Adrenal gland (tissue), 12 donors: ENCODE measurements around the gene ANAPC16. TPM values are rescaled to one million over a fixed set of nuclear protein-coding genes. Genes with fewer than 3 reads are reported as not detected.

Source experiments
- DNase-seq, 7 donors: peaks; one replicate each; pipeline ENCODE4 v3.0.0-alpha.2; 2019 to 2020
- H3K27ac ChIP-seq, 5 donors: fragments of 200-600 bp; sonication (generic) in 4 of 5; 1 replicate in 3 of 5; 2 replicates in 2 of 5; pipeline versions ENCODE4 v1.5.1 to v1.8.0; 2016 to 2020; ENCODE audit warnings: mild to moderate bottlenecking in 1 of 5
- H3K27me3 ChIP-seq: fragments of 200-600 bp; 2 replicates; pipeline ENCODE4 v1.8.0; 2021
- H3K36me3 ChIP-seq, 2 donors: fragments of 200-600 bp; replicated peaks in 1 of 2; 1 replicate in 1 of 2; 2 replicates in 1 of 2; pipeline versions ENCODE4 v1.5.1 to v1.8.0; 2018 to 2022
- H3K4me1 ChIP-seq, 2 donors: fragments of 200-600 bp; replicated peaks in 1 of 2; 1 replicate in 1 of 2; 2 replicates in 1 of 2; pipeline versions ENCODE4 v1.5.1 to v1.8.0; 2018 to 2021
- H3K4me3 ChIP-seq, 4 donors: fragments of 200-600 bp; sonication (generic) in 3 of 4; one replicate each; pipeline ENCODE4 v1.5.1; 2016 to 2018
- H3K9me3 ChIP-seq, 3 donors: fragments of 200-600 bp; sonication (generic) in 1 of 3; replicated peaks in 1 of 3; 1 replicate in 2 of 3; 2 replicates in 1 of 3; pipeline versions ENCODE4 v1.5.1 to v1.8.0; 2016 to 2021
- CTCF ChIP-seq, 6 experiments: fragments of 450-650 bp in 4 of 6; fragments of 200-600 bp in 2 of 6; sonication (generic) in 1 of 6; IDR thresholded peaks; 1 replicate in 5 of 6; 2 replicates in 1 of 6; pipeline versions ENCODE4 v1.5.1 to v1.8.0; 2016 to 2021; ENCODE audit warnings: antibody characterized with exemption in 6 of 6, mild to moderate bottlenecking in 2 of 6, moderate library complexity in 1 of 6
- POLR2A ChIP-seq, 2 donors: fragments of 450-650 bp; IDR thresholded peaks; one replicate each; pipeline ENCODE4 v1.6.1; 2017; ENCODE audit warnings: antibody characterized with exemption in 2 of 2, mild to moderate bottlenecking in 2 of 2, moderate library complexity in 1 of 2
- WGBS, 4 donors: extraction: QIAGEN DNeasy Blood & Tissue Kit in 2 of 4; methylation state at CpG; one replicate each; pipeline versions ENCODE4 v1.1.5 to v1.1.7; 2013 to 2017; 5-methylcytosine and 5-hydroxymethylcytosine counted together
- intact Hi-C, 2 donors: fragments of 100-400 bp; cut with DNase I; formaldehyde crosslinking; loops; one replicate each; pipeline versions ENCODE4 v1.14.1 to v1.15.0; 2022 to 2023
- polyA plus RNA-seq, 3 donors: library from polyadenylated mRNA; stranded (reverse); fragments of 200-250 nt in 2 of 3; fragments of 350-450 nt in 1 of 3; fragmentation: Illumina TruSeq in 1 of 3; extraction: RNeasy Lipid Tissue Mini Kit (QIAGEN cat#74804) in 1 of 3; gene quantifications; one replicate each; pipeline ENCODE4 v1.2.3, GENCODE V29; 2013 to 2014
- total RNA-seq, 9 donors: library from RNA; depleted of rRNA in 4 of 9; stranded (reverse); fragments of >200 nt in 4 of 9; fragments of 120-200 nt in 1 of 9; fragmentation: NEBNext Ultra II Directional in 1 of 9; extraction: Animal tissue kit (Norgen Biotek cat#: 25700) in 1 of 9; gene quantifications; one replicate each; pipeline versions ENCODE4 v1.1.0 to v1.2.4, GENCODE V29; 2013 to 2023
- donor health status: healthy with polysubstance abuse.
- donor health status: Bipolar disorder and iron deficiency.
- donor health status: DM: yes; HTN: yes; CAD: no.
- donor health status: DM: no; HTN: no; CAD: no.
- donor health status: DM: no; HTN: no; CAD: no.
- donor health status: DM: yes; HTN: yes; CAD: no.

ANAPC16 gene
- total and polyA plus RNA-seq, 12 donors: 69.1 to 186 (median 139) TPM

GRCh38 chr10:72177454-72177853 lies 38.4 kb upstream of the ANAPC16 start:
- Histone ChIP-seq H3K9me3 (no peaks in the 10 kb centered on the region), H3K36me3 (peaks cover 0 to 17% of the 10 kb centered on the region in 2 donors), H3K4me1 (peaks cover 16 to 32% of the 10 kb centered on the region in 2 donors), H3K4me3 (no peak overlapping the region), H3K27ac (no peak overlapping the region), H3K27me3 (no peaks in the 10 kb centered on the region)
- no peak for DNase-seq
- intact Hi-C loops: no loop called here
- TF ChIP-seq CTCF (IDR thresholded peaks at IDR 0.05) (no peak), POLR2A (IDR thresholded peaks at IDR 0.05) (no peak)
- 89 to 97% (median 91%) methylated on average over 2 of the region's 2 CpGs for WGBS, 4 donors

- Histone ChIP-seq H3K36me3 (peaks cover 0 to 8% of the 10 kb centered on the region in 2 donors), H3K27ac (no peak overlapping the region), H3K27me3 (no peaks in the 10 kb centered on the region), H3K4me3 (no peak overlapping the region), H3K9me3 (peaks cover 0 to 5% (median 0%) of the 10 kb centered on the region in 3 donors), H3K4me1 (peaks cover 0 to 16% of the 10 kb centered on the region in 2 donors)
- intact Hi-C loops: no loop called here
- DNase-seq: no peak
- 90 to 100% (median 98%) methylated on average over 2 of the region's 2 CpGs for WGBS, 4 donors
- TF ChIP-seq POLR2A (IDR thresholded peaks at IDR 0.05) (no peak), CTCF (IDR thresholded peaks at IDR 0.05) (no peak)
Observed at GRCh38 chr10:72184156-72184555, 31.7 kb upstream of the ANAPC16 start.

DNA sequence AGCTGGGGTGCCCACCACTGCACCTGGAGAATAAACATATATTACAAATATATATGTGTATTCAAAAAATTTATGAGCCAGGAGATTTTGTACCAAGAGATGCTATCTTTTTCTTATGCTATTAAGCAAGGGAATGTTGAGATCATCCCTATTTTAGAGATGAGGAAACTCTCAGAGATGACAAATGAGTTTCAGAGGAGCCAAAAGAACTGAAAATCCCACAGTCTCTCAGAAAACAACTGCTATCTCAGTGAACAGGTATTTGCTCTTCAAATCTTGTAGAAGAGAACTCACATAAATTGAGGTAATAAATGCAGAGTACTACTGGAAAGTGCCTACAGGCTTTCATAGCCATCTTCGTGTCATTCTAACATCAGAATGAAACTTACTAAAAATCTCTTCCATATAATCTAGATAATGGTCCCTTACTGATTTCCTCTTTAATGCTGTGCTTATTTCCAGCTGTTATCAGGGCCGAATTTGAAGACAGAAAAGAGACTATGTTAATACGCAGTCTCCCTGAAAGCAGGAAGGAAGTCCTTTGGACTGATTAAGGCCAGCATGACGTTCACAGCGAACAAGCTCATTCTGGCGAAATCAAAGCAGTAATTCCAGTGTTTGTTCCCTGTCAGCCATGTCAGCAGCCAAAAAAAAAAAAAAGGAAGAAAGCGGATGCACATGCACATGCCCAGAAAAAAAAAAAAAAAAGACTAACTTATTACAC lies 29.4 kb upstream of the ANAPC16 start:
- no peaks in the 10 kb centered on the region for H3K27me3 ChIP-seq
- 57 to 64% (median 62%) methylated on average over 6 to 7 of the region's 7 CpGs for WGBS, 4 donors
- intact Hi-C loops: no loop called here
- peak in 5 of 7 donors; percentile 17 to 73 (median 60) for DNase-seq
- H3K4me3 ChIP-seq: no peak overlapping the region
- peak overlapping the region; percentile 37 to 86 (median 67) for H3K27ac ChIP-seq
- TF ChIP-seq POLR2A (IDR thresholded peaks at IDR 0.05): no peak
- no peak for TF ChIP-seq CTCF (IDR thresholded peaks at IDR 0.05)
- peaks cover 0 to 5% (median 0%) of the 10 kb centered on the region in 3 donors for H3K9me3 ChIP-seq
- H3K4me1 ChIP-seq: peaks cover 0 to 16% of the 10 kb centered on the region in 2 donors
- peaks cover 0 to 6% of the 10 kb centered on the region in 2 donors for H3K36me3 ChIP-seq

DNA sequence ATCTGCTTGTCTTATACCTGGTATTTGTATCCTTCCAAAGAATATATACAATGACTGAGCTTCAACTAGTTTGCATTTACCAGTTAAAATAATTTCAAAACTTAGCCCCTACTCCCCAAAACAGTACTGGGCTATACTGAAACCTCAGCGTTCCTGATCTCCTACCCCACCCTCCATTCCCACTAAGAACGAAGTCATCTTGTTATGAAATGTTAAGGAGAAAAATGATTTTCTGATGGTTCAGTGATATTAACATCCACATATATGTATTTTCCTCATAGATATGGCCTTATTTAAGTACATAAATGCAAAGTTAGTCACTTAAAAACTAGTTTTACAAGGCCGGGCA lies 28.9 kb upstream of the ANAPC16 start:
- Histone ChIP-seq H3K36me3 (peaks cover 0 to 5% of the 10 kb centered on the region in 2 donors), H3K4me3 (no peak overlapping the region), H3K9me3 (peaks cover 0 to 5% (median 0%) of the 10 kb centered on the region in 3 donors), H3K27ac (peak overlapping the region; percentile 37 to 85 (median 67)), H3K27me3 (no peaks in the 10 kb centered on the region), H3K4me1 (peaks cover 0 to 16% of the 10 kb centered on the region in 2 donors)
- DNase-seq: no peak
- TF ChIP-seq CTCF (IDR thresholded peaks at IDR 0.05): no peak
- TF ChIP-seq POLR2A (IDR thresholded peaks at IDR 0.05): no peak
- WGBS, 4 donors: 72 to 85% (median 82%) methylated on average over 3 of the region's 3 CpGs
- intact Hi-C loops: no loop called here
